Cardiac muscle cell (in vitro differentiated cells and primary cell): ENCODE measurements around the gene SHTN1. TPM values are rescaled to one million over a fixed set of nuclear protein-coding genes. Genes with fewer than 3 reads are reported as not detected.

ENCODE experiments used
- DNase-seq, 2 donors: peaks; one replicate each; pipeline versions ENCODE4 v3.0.0 to v3.0.0-alpha.2; 2010 to 2017; ENCODE audit warnings: low read depth in 1 of 2, low spot score in 1 of 2
- H3K27ac ChIP-seq: fragments of 200-600 bp; sonication (generic); 2 replicates; pipeline ENCODE4 v1.5.1; 2016
- H3K27me3 ChIP-seq: fragments of 200-600 bp; sonication (generic); 2 replicates; pipeline ENCODE4 v1.6.0; 2016; ENCODE audit warnings: control low read depth
- H3K36me3 ChIP-seq: fragments of 200-600 bp; sonication (generic); 2 replicates; pipeline ENCODE4 v1.5.1; 2016; ENCODE audit warnings: control low read depth
- H3K4me1 ChIP-seq: fragments of 200-600 bp; sonication (generic); 2 replicates; pipeline ENCODE4 v1.8.1; 2017; ENCODE audit warnings: low read depth, mild to moderate bottlenecking, mixed run types
- H3K4me3 ChIP-seq: fragments of 200-600 bp; sonication (generic); 2 replicates; pipeline ENCODE4 v1.5.1; 2016; ENCODE audit warnings: mild to moderate bottlenecking
- H3K9me3 ChIP-seq: fragments of 200-600 bp; sonication (generic); 2 replicates; pipeline ENCODE4 v1.5.1; 2017; ENCODE audit warnings: low read depth, mild to moderate bottlenecking, control low read depth
- polyA plus RNA-seq: library from polyadenylated mRNA; unstranded; fragments of >200 nt; fragmentation: Nextera tagmentation; extraction: Ambion mirVana; gene quantifications from 2 replicates; pipeline ENCODE4 v1.2.1, GENCODE V29; 2016
- total RNA-seq: library from RNA; depleted of rRNA; stranded (reverse); fragments of >200 nt; gene quantifications from 2 replicates; pipeline ENCODE4 v1.2.3, GENCODE V29; 2016
- TF ChIP-seq, protein P1 (sequence below): IDR thresholded peaks from 2 replicates; pipeline ENCODE4 v1.5.1; 2012; ENCODE audit warnings: low read depth, mild to moderate bottlenecking, low read length

The SHTN1 gene
- total and polyA plus RNA-seq, 2 experiments from 2014 or later: 2.9 to 4.1 TPM

DNA sequence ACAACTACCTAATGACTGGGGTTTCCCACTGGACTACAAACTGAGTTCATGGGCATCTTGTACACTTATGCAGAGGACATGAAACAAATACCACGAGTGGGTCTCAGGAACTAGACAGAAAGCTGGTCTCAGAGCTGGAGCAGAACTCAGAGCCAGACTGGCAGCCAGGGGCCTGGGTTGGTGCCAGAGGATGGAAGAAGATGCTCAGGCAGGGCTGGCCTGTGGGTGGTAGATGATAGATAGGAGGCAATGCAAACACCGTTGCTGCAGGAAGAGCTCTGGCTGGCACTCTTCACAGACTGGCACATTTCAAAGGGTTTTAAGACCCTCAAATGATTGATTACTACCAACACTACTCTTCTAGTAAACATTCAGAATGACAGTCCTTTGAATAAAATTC is 126.9 kb downstream of the SHTN1 start:
- Histone ChIP-seq H3K27ac (no peak overlapping the region), H3K4me1 (no peaks in the 10 kb centered on the region), H3K9me3 (no peaks in the 10 kb centered on the region), H3K4me3 (no peak overlapping the region), H3K27me3 (no peaks in the 10 kb centered on the region), H3K36me3 (no peaks in the 10 kb centered on the region)
- DNase-seq: no peak
- TF ChIP-seq, protein P1, sequence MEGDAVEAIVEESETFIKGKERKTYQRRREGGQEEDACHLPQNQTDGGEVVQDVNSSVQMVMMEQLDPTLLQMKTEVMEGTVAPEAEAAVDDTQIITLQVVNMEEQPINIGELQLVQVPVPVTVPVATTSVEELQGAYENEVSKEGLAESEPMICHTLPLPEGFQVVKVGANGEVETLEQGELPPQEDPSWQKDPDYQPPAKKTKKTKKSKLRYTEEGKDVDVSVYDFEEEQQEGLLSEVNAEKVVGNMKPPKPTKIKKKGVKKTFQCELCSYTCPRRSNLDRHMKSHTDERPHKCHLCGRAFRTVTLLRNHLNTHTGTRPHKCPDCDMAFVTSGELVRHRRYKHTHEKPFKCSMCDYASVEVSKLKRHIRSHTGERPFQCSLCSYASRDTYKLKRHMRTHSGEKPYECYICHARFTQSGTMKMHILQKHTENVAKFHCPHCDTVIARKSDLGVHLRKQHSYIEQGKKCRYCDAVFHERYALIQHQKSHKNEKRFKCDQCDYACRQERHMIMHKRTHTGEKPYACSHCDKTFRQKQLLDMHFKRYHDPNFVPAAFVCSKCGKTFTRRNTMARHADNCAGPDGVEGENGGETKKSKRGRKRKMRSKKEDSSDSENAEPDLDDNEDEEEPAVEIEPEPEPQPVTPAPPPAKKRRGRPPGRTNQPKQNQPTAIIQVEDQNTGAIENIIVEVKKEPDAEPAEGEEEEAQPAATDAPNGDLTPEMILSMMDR: no peak

DNA sequence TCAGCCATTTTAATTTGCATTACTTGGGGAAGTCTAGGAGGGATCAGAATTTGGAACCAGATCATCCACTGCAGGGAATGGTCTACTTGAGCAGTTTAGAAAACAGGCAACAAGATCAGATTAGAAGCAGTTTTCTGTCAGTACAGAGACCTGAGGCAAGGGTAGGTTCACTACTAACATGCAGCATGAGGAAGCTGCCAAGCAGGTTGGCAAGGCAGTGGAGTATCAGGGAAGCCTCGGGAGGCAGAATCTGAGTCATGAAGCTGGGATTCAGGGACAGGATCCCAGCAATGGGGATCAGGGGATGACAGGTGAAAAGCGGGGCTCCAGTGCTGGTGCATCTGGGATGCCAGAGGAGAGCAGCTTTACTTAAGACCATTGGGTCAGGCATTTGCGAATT is 127.6 kb downstream of the SHTN1 start:
- Histone ChIP-seq H3K27me3 (no peaks in the 10 kb centered on the region), H3K4me1 (no peaks in the 10 kb centered on the region), H3K9me3 (no peaks in the 10 kb centered on the region), H3K4me3 (no peak overlapping the region), H3K27ac (no peak overlapping the region), H3K36me3 (no peaks in the 10 kb centered on the region)
- TF ChIP-seq, protein P1: no peak
- DNase-seq: no peak

DNA sequence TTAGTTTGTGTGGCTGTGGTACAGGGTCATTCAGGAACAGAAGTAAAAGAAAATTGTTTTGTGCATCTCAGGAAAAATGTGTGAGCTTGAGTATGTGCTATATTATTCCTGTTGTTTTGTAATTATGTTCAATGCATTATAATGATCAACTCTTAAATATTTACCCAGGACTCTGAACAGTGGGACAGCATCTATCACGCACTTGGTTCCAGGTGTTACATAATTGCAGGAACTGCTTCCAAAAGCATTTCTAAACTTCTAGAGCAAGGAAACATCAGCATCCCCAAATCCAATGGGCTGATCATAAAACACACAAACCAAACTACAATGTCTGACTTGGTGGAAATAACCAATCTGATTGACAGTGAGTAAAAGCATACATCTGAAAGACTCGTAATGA is 129.1 kb downstream of the SHTN1 start:
- Histone ChIP-seq H3K9me3 (no peaks in the 10 kb centered on the region), H3K27me3 (no peaks in the 10 kb centered on the region), H3K27ac (no peak overlapping the region), H3K4me3 (no peak overlapping the region), H3K36me3 (no peaks in the 10 kb centered on the region), H3K4me1 (no peaks in the 10 kb centered on the region)
- TF ChIP-seq, protein P1: no peak
- no peak for DNase-seq

DNA sequence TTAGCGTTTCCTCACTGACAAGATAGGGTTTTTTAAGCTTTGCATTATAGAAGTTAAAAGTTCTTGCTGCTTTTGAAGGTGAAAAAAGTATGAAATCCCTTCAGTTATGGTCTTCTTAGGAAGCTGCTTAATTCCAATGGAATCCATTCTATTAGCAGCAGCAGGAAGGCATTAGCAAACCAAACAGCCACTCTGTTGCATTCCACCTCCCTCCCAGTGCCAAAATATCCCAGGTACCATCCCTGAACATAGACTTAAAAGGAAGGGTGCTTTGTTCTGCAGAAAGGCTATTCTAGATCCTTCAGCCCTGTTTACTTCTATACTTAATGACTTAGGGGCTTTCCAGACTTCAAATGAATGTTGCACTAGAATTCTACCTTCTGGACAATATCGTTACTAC is 131.9 kb downstream of the SHTN1 start:
- Histone ChIP-seq H3K4me1 (no peaks in the 10 kb centered on the region), H3K4me3 (no peak overlapping the region), H3K36me3 (no peaks in the 10 kb centered on the region), H3K27ac (no peak overlapping the region), H3K9me3 (no peaks in the 10 kb centered on the region), H3K27me3 (no peaks in the 10 kb centered on the region)
- DNase-seq: no peak
- TF ChIP-seq, protein P1: no peak

DNA sequence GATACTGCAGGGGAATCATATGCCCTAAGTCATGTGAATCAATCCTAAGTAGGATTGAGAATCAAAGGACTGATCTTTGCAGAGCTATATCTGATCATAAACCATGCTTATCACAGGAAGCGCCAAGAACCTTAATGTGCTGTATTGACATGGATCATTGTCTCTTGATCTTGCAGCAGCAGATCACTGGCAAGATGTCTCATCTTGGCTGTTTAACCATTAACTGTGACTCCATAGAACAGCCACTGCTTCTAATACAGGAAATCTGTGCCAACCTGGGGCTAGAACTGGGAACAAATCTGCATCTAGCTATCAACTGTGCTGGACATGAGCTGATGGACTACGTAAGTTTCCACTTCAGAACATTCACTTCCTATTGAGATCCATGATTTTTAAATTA is 134.0 kb downstream of the SHTN1 start:
- H3K9me3 ChIP-seq: no peaks in the 10 kb centered on the region

More for the DNA sequence above, 134.0 kb downstream of the SHTN1 start:
- no peak for DNase-seq
- Histone ChIP-seq H3K4me1 (no peaks in the 10 kb centered on the region), H3K27me3 (no peaks in the 10 kb centered on the region), H3K4me3 (no peak overlapping the region), H3K36me3 (no peaks in the 10 kb centered on the region), H3K27ac (no peak overlapping the region)
- TF ChIP-seq, protein P1: no peak
